Measurements from ENCODE around the gene TLE3. TPM values are rescaled to one million over a fixed set of nuclear protein-coding genes. Genes with fewer than 3 reads are reported as not detected.

The TLE3 gene
- total RNA-seq, 2 experiments from 2014 or later: 66.6 to 82.3 TPM

- CTCF ChIA-PET: no interaction called here
- Mint-ChIP-seq H3K4me3 (no peak overlapping the region), H3K9me3 (peaks cover 5% of the 10 kb centered on the region), H3K36me3 (ENCODE audit: low read depth) (no peaks in the 10 kb centered on the region), H3K27ac (peak overlapping the region; percentile 38), H3K4me1 (peaks cover 14% of the 10 kb centered on the region), H3K27me3 (peaks cover 19% of the 10 kb centered on the region)
- POLR2A ChIA-PET: no interaction called here
- DNase-seq: no peak
Observed at GRCh38 chr15:70016511-70016994, 81.2 kb downstream of the TLE3 start.

- Mint-ChIP-seq H3K36me3 (ENCODE audit: low read depth) (no peaks in the 10 kb centered on the region), H3K4me3 (no peak overlapping the region), H3K27ac (no peak overlapping the region), H3K9me3 (no peaks in the 10 kb centered on the region), H3K27me3 (peaks cover 19% of the 10 kb centered on the region), H3K4me1 (peaks cover 14% of the 10 kb centered on the region)
- ChIA-PET POLR2A (no interaction called here), CTCF (interaction anchor here (0.9 kb wide), 1 partner anchor 9 kb away, joined by 3 read pairs; no protein-coding TSS in a partner anchor)
- DNase-seq: no peak
Observed at GRCh38 chr15:70014860-70015490, 82.7 kb downstream of the TLE3 start.

GRCh38 chr15:70014331-70014730 is 83.4 kb downstream of the TLE3 start:
- peaks cover 14% of the 10 kb centered on the region for H3K4me1 Mint-ChIP-seq
- peaks cover 18% of the 10 kb centered on the region for H3K27me3 Mint-ChIP-seq
- no peak for DNase-seq
- POLR2A ChIA-PET: no interaction called here
- CTCF ChIA-PET: interaction anchor here (0.9 kb wide), 1 partner anchor 10 kb away, joined by 3 read pairs; no protein-coding TSS in a partner anchor
- no peak overlapping the region for H3K27ac Mint-ChIP-seq
- H3K36me3 Mint-ChIP-seq (ENCODE audit: low read depth): no peaks in the 10 kb centered on the region
- no peaks in the 10 kb centered on the region for H3K9me3 Mint-ChIP-seq
- H3K4me3 Mint-ChIP-seq: no peak overlapping the region

- CTCF ChIA-PET: no interaction called here
Observed at GRCh38 chr15:70013656-70014313, 83.9 kb downstream of the TLE3 start.

GRCh38 chr15:70012895-70013294 is 84.8 kb downstream of the TLE3 start:
- CTCF ChIA-PET: no interaction called here
- no peaks in the 10 kb centered on the region for H3K9me3 Mint-ChIP-seq
- H3K4me1 Mint-ChIP-seq: peaks cover 14% of the 10 kb centered on the region
- H3K36me3 Mint-ChIP-seq (ENCODE audit: low read depth): no peaks in the 10 kb centered on the region
- POLR2A ChIA-PET: no interaction called here
- H3K27ac Mint-ChIP-seq: no peak overlapping the region
- H3K27me3 Mint-ChIP-seq: peaks cover 14% of the 10 kb centered on the region
- H3K4me3 Mint-ChIP-seq: no peak overlapping the region
- no peak for DNase-seq

More at GRCh38 chr15:70013656-70014313, 83.9 kb downstream of the TLE3 start:
- peaks cover 14% of the 10 kb centered on the region for H3K4me1 Mint-ChIP-seq
- H3K27ac Mint-ChIP-seq: no peak overlapping the region
- H3K36me3 Mint-ChIP-seq (ENCODE audit: low read depth): no peaks in the 10 kb centered on the region
- no peak overlapping the region for H3K4me3 Mint-ChIP-seq
- no peaks in the 10 kb centered on the region for H3K9me3 Mint-ChIP-seq
- POLR2A ChIA-PET: no interaction called here
- H3K27me3 Mint-ChIP-seq: peaks cover 16% of the 10 kb centered on the region
- DNase-seq: no peak

- CTCF ChIA-PET: interaction anchor here (1.3 kb wide), 1 partner anchor 25 kb away, joined by 3 read pairs; no protein-coding TSS in a partner anchor
- Mint-ChIP-seq H3K4me3 (no peak overlapping the region), H3K4me1 (no peaks in the 10 kb centered on the region), H3K27ac (no peak overlapping the region), H3K9me3 (no peaks in the 10 kb centered on the region), H3K36me3 (ENCODE audit: low read depth) (no peaks in the 10 kb centered on the region), H3K27me3 (peaks cover 3% of the 10 kb centered on the region)
- POLR2A ChIA-PET: interaction anchor here (0.7 kb wide), 1 partner anchor 481 kb away, joined by 3 read pairs; no protein-coding TSS in a partner anchor
- DNase-seq: no peak
Observed at GRCh38 chr15:70008697-70009290, 88.9 kb downstream of the TLE3 start.

GRCh38 chr15:70006259-70007147 is 91.2 kb downstream of the TLE3 start:
- Mint-ChIP-seq H3K9me3 (peaks cover 6% of the 10 kb centered on the region), H3K36me3 (ENCODE audit: low read depth) (peaks cover 3% of the 10 kb centered on the region), H3K27ac (no peak overlapping the region), H3K27me3 (no peaks in the 10 kb centered on the region), H3K4me1 (no peaks in the 10 kb centered on the region), H3K4me3 (no peak overlapping the region)
- no peak for DNase-seq
- ChIA-PET POLR2A (no interaction called here), CTCF (interaction anchor here (1.3 to 1.9 kb wide), 2 partner anchors 8 to 16 kb away, joined by 4 read pairs; no protein-coding TSS in a partner anchor)

GRCh38 chr15:70004826-70005225 is 92.9 kb downstream of the TLE3 start:
- CTCF ChIA-PET: interaction anchor here (1.9 kb wide), 1 partner anchor 18 kb away, joined by 4 read pairs; no protein-coding TSS in a partner anchor

GRCh38 chr15:70002897-70003296 is 94.8 kb downstream of the TLE3 start:
- ChIA-PET POLR2A (no interaction called here), CTCF (interaction anchor here (1.7 kb wide), 1 partner anchor 19 kb away, joined by 4 read pairs; no protein-coding TSS in a partner anchor)
- H3K36me3 Mint-ChIP-seq (ENCODE audit: low read depth): peaks cover 3% of the 10 kb centered on the region
- H3K27me3 Mint-ChIP-seq: no peaks in the 10 kb centered on the region
- no peak for DNase-seq
- no peak overlapping the region for H3K27ac Mint-ChIP-seq
- H3K9me3 Mint-ChIP-seq: peaks cover 6% of the 10 kb centered on the region
- no peaks in the 10 kb centered on the region for H3K4me1 Mint-ChIP-seq
- no peak overlapping the region for H3K4me3 Mint-ChIP-seq

More at GRCh38 chr15:70004826-70005225, 92.9 kb downstream of the TLE3 start:
- Mint-ChIP-seq H3K36me3 (ENCODE audit: low read depth) (peaks cover 3% of the 10 kb centered on the region), H3K9me3 (peaks cover 6% of the 10 kb centered on the region), H3K27ac (no peak overlapping the region), H3K4me3 (no peak overlapping the region), H3K4me1 (no peaks in the 10 kb centered on the region), H3K27me3 (no peaks in the 10 kb centered on the region)
- POLR2A ChIA-PET: no interaction called here
- DNase-seq: no peak

GRCh38 chr15:70001859-70002258 is 95.9 kb downstream of the TLE3 start:
- Mint-ChIP-seq H3K9me3 (peaks cover 6% of the 10 kb centered on the region), H3K27ac (no peak overlapping the region), H3K36me3 (ENCODE audit: low read depth) (peaks cover 3% of the 10 kb centered on the region)

GRCh38 chr15:69999392-70000085 is 98.2 kb downstream of the TLE3 start:
- POLR2A ChIA-PET: no interaction called here
- CTCF ChIA-PET: interaction anchor here (0.5 to 1.1 kb wide), 3 partner anchors 11 to 278 kb away, joined by 3 to 5 read pairs (median 3); no protein-coding TSS in a partner anchor
- no peak for DNase-seq
- no peak overlapping the region for H3K4me3 Mint-ChIP-seq
- peaks cover 6% of the 10 kb centered on the region for H3K9me3 Mint-ChIP-seq
- peaks cover 4% of the 10 kb centered on the region for H3K27me3 Mint-ChIP-seq
- no peak overlapping the region for H3K27ac Mint-ChIP-seq
- H3K4me1 Mint-ChIP-seq: no peaks in the 10 kb centered on the region
- peaks cover 3% of the 10 kb centered on the region for H3K36me3 Mint-ChIP-seq (ENCODE audit: low read depth)

More at GRCh38 chr15:70001859-70002258, 95.9 kb downstream of the TLE3 start:
- ChIA-PET POLR2A (no interaction called here), CTCF (interaction anchor here (0.6 to 1.7 kb wide), 2 partner anchors 18 to 43 kb away, joined by 3 to 4 read pairs; no protein-coding TSS in a partner anchor)
- DNase-seq: no peak
- Mint-ChIP-seq H3K4me3 (no peak overlapping the region), H3K4me1 (no peaks in the 10 kb centered on the region), H3K27me3 (no peaks in the 10 kb centered on the region)

Data from activated CD4-positive, alpha-beta T cell treated with anti-CD3 and anti-CD28 coated beads, Interleukin-2, amount 10 ng/mL, durations not matched to agents 7 days and 5 days (primary cell).